GM21367 (cell line): ENCODE results near the gene RBP5.

Experiments used
- ATAC-seq: cut with Tn5 transposase; IDR thresholded peaks from one replicate; pipeline ENCODE4 v1.9.1; 2021; ENCODE audit not compliant: unreplicated experiment

Gene RBP5

GRCh38 chr12:7128681-7129286 lies at the start of gene RBP5:
RBP5 (minus strand) TSS chr12:7128889; CDS start chr12:7128775, 114 bp downstream.
- ATAC-seq, result no peak

GRCh38 chr12:7178481-7178880 lies 49.8 kb upstream of the RBP5 start:
- ATAC-seq, result no peak

- no peak for ATAC-seq
Measured at GRCh38 chr12:7176595-7176994, 47.9 kb upstream of the RBP5 start.

GRCh38 chr12:7175493-7175892 lies 46.8 kb upstream of the RBP5 start:
- ATAC-seq, result no peak

- no peak for ATAC-seq
Measured at GRCh38 chr12:7171854-7172253, 43.2 kb upstream of the RBP5 start.

- no peak for ATAC-seq
Measured at GRCh38 chr12:7169951-7170350, 41.3 kb upstream of the RBP5 start.

- no peak for ATAC-seq
Measured at GRCh38 chr12:7162691-7163114, 34.0 kb upstream of the RBP5 start.

GRCh38 chr12:7161811-7162210 lies 33.1 kb upstream of the RBP5 start:
- ATAC-seq, result no peak

- no peak for ATAC-seq
Measured at GRCh38 chr12:7161327-7161726, 32.6 kb upstream of the RBP5 start.

- ATAC-seq, result no peak
Measured at GRCh38 chr12:7160183-7160582, 31.5 kb upstream of the RBP5 start.

GRCh38 chr12:7158781-7159609 lies 30.3 kb upstream of the RBP5 start:
- ATAC-seq, result no peak

GRCh38 chr12:7157391-7157790 lies 28.7 kb upstream of the RBP5 start:
- no peak for ATAC-seq

- ATAC-seq, result no peak
Measured at GRCh38 chr12:7156259-7157197, 27.8 kb upstream of the RBP5 start.

- ATAC-seq, result no peak
Measured at GRCh38 chr12:7155471-7156034, 26.9 kb upstream of the RBP5 start.

- ATAC-seq, result no peak
Measured at GRCh38 chr12:7154901-7155470, 26.3 kb upstream of the RBP5 start.

GRCh38 chr12:7154042-7154441 lies 25.4 kb upstream of the RBP5 start:
- ATAC-seq, result no peak

GRCh38 chr12:7152818-7153217 lies 24.1 kb upstream of the RBP5 start:
- no peak for ATAC-seq

- no peak for ATAC-seq
Measured at GRCh38 chr12:7151532-7151931, 22.8 kb upstream of the RBP5 start.

GRCh38 chr12:7150841-7151240 lies 22.2 kb upstream of the RBP5 start:
- ATAC-seq, result no peak

- ATAC-seq, result no peak
Measured at GRCh38 chr12:7150356-7150755, 21.7 kb upstream of the RBP5 start.

GRCh38 chr12:7146906-7147305 lies 18.2 kb upstream of the RBP5 start:
- ATAC-seq, result no peak
